Neuronal stem cell (in vitro differentiated cells): ENCODE data around the gene ARHGEF10L.

Source experiments
- DNase-seq: peaks from one replicate; pipeline ENCODE4 v3.0.0-alpha.2; 2013; ENCODE audit warnings: low spot score
- H2AFZ ChIP-seq: one replicate; pipeline ENCODE4 v1.6.1; 2013; ENCODE audit warnings: mild to moderate bottlenecking, low read length, inconsistent platforms
- H2AK5ac ChIP-seq: 2 replicates; pipeline ENCODE4 v1.6.1; 2013; ENCODE audit warnings: low read depth, mild to moderate bottlenecking, inconsistent platforms, low read length, moderate library complexity, mixed read lengths
- H2BK120ac ChIP-seq: 2 replicates; pipeline ENCODE4 v1.6.1; 2013; ENCODE audit warnings: low read depth, mild to moderate bottlenecking, inconsistent platforms, low read length, moderate library complexity, mixed read lengths
- H2BK12ac ChIP-seq: one replicate; pipeline ENCODE4 v1.6.1; 2013; ENCODE audit warnings: low read length, inconsistent platforms
- H2BK15ac ChIP-seq: 2 replicates; pipeline ENCODE4 v1.6.1; 2013; ENCODE audit warnings: mild to moderate bottlenecking, low read length, inconsistent platforms, mixed read lengths
- H2BK5ac ChIP-seq: one replicate; pipeline ENCODE4 v1.6.1; 2013; ENCODE audit warnings: inconsistent platforms, mild to moderate bottlenecking, low read length, moderate library complexity
- H3K14ac ChIP-seq: one replicate; pipeline ENCODE4 v1.6.1; 2013; ENCODE audit warnings: low read length, inconsistent platforms
- H3K18ac ChIP-seq: 2 replicates; pipeline ENCODE4 v1.6.1; 2013; ENCODE audit warnings: low read length, inconsistent platforms
- H3K23ac ChIP-seq: 2 replicates; pipeline ENCODE4 v1.6.1; 2013; ENCODE audit warnings: low read depth, mild to moderate bottlenecking, mixed read lengths, low read length, inconsistent platforms; ENCODE audit not compliant: poor library complexity
- H3K27ac ChIP-seq: replicated peaks from 3 replicates; pipeline ENCODE4 v1.5.1; 2013; ENCODE audit warnings: low read length, inconsistent platforms
- H3K27me3 ChIP-seq, 3 experiments: 2 replicates each; pipeline ENCODE4 v1.6.1; 2013; ENCODE audit warnings: low read length in 3 of 3, mild to moderate bottlenecking in 2 of 3, inconsistent platforms in 1 of 3, low read depth in 1 of 3, mixed read lengths in 1 of 3, moderate library complexity in 1 of 3; ENCODE audit not compliant: control insufficient read depth in 3 of 3, insufficient read depth in 3 of 3
- H3K36me3 ChIP-seq, 2 donors: replicated peaks in 1 of 2; 2 replicates each; pipeline ENCODE4 v1.6.1; 2013; ENCODE audit warnings: low read length in 2 of 2; ENCODE audit not compliant: control insufficient read depth in 2 of 2, insufficient read depth in 2 of 2
- H3K4ac ChIP-seq: 2 replicates; pipeline ENCODE4 v1.6.1; 2013; ENCODE audit warnings: inconsistent platforms, mild to moderate bottlenecking, low read length, moderate library complexity
- H3K4me1 ChIP-seq, 2 donors: 1 replicate in 1 of 2; 2 replicates in 1 of 2; pipeline ENCODE4 v1.6.1; 2013; ENCODE audit warnings: low read length in 2 of 2, low read depth in 1 of 2; ENCODE audit not compliant: control insufficient read depth in 2 of 2, insufficient read depth in 1 of 2
- H3K4me2 ChIP-seq: one replicate; pipeline ENCODE4 v1.6.1; 2013; ENCODE audit warnings: mild to moderate bottlenecking, low read length, inconsistent platforms; ENCODE audit not compliant: insufficient read depth, poor library complexity, severe bottlenecking
- H3K4me3 ChIP-seq, 2 donors: 2 replicates each; pipeline ENCODE4 v1.5.1; 2013; ENCODE audit warnings: low read length in 2 of 2, mild to moderate bottlenecking in 2 of 2, inconsistent platforms in 1 of 2, moderate library complexity in 1 of 2
- H3K79me1 ChIP-seq: one replicate; pipeline ENCODE4 v1.6.1; 2013; ENCODE audit warnings: low read depth, mild to moderate bottlenecking, inconsistent platforms, low read length, moderate library complexity
- H3K9ac ChIP-seq: one replicate; pipeline ENCODE4 v1.6.1; 2013; ENCODE audit warnings: mild to moderate bottlenecking, low read depth, low read length, inconsistent platforms; ENCODE audit not compliant: poor library complexity
- H3K9me3 ChIP-seq, 2 donors: replicated peaks in 1 of 2; 2 replicates each; pipeline versions ENCODE3 to v1.6.1; 2013; ENCODE audit warnings: low read length in 2 of 2, mild to moderate bottlenecking in 2 of 2, inconsistent platforms in 1 of 2, low read depth in 1 of 2, mixed read lengths in 1 of 2, moderate library complexity in 1 of 2; ENCODE audit not compliant: control insufficient read depth in 2 of 2, insufficient read depth in 1 of 2
- H4K8ac ChIP-seq: one replicate; pipeline ENCODE4 v1.6.1; 2013; ENCODE audit warnings: low read depth, mild to moderate bottlenecking, inconsistent platforms, low read length, moderate library complexity
- H4K91ac ChIP-seq: one replicate; pipeline ENCODE4 v1.6.1; 2013; ENCODE audit warnings: low read length, low read depth, mild to moderate bottlenecking, inconsistent platforms; ENCODE audit not compliant: poor library complexity
- WGBS, 2 donors: extraction: QIAGEN DNeasy Blood & Tissue Kit; methylation state at CpG; one replicate each; pipeline ENCODE4 v1.1.7; 2013; ENCODE audit warnings: missing lambda C conversion rate in 2 of 2, mixed read lengths in 1 of 2; ENCODE audit not compliant: insufficient read length in 2 of 2, insufficient replicate concordance in 1 of 2; ENCODE audit errors: extremely low coverage in 2 of 2; 5-methylcytosine and 5-hydroxymethylcytosine counted together

ARHGEF10L gene

GRCh38 chr1:17742583-17742982 lies 203.1 kb downstream of the ARHGEF10L start:
- Histone ChIP-seq H2BK120ac (no peak overlapping the region), H3K9ac (no peak overlapping the region), H3K4me1 (peaks cover 0 to 5% of the 10 kb centered on the region in 2 donors), H3K36me3 (no peaks in the 10 kb centered on the region), H2AK5ac (no peak overlapping the region), H4K8ac (no peak overlapping the region), H3K18ac (no peak overlapping the region), H3K27ac (no peak overlapping the region), H3K79me1 (no peaks in the 10 kb centered on the region), H3K4me3 (no peak overlapping the region), H2BK5ac (no peak overlapping the region), H3K14ac (no peak overlapping the region), H2AFZ (no peak overlapping the region), H4K91ac (no peak overlapping the region), H3K4me2 (no peak overlapping the region), H3K27me3 (peaks cover 0 to 26% (median 0%) of the 10 kb centered on the region in 3 experiments), H2BK15ac (no peak overlapping the region), H3K23ac (no peak overlapping the region), H3K4ac (no peak overlapping the region), H3K9me3 (no peaks in the 10 kb centered on the region), H2BK12ac (no peak overlapping the region)
- WGBS, 2 donors = no CpG with 5 or more reads among the region's 5 CpGs
- DNase-seq = no peak

GRCh38 chr1:17743008-17743647 lies 203.6 kb downstream of the ARHGEF10L start:
- peaks cover 0 to 5% of the 10 kb centered on the region in 2 donors for H3K4me1 ChIP-seq
- H3K9ac ChIP-seq = no peak overlapping the region
- no peak overlapping the region for H2BK120ac ChIP-seq
- H3K4ac ChIP-seq = no peak overlapping the region
- H3K27ac ChIP-seq = no peak overlapping the region
- H3K4me2 ChIP-seq = no peak overlapping the region
- H2AK5ac ChIP-seq = no peak overlapping the region
- no peak overlapping the region for H3K18ac ChIP-seq
- H2BK5ac ChIP-seq = no peak overlapping the region
- H3K79me1 ChIP-seq = no peaks in the 10 kb centered on the region
- H3K36me3 ChIP-seq = no peaks in the 10 kb centered on the region
- H3K23ac ChIP-seq = no peak overlapping the region
- no peak overlapping the region for H4K8ac ChIP-seq
- no peak overlapping the region for H3K4me3 ChIP-seq
- peaks cover 0 to 25% (median 0%) of the 10 kb centered on the region in 3 experiments for H3K27me3 ChIP-seq
- no peak overlapping the region for H2BK15ac ChIP-seq
- H2AFZ ChIP-seq = no peak overlapping the region
- H4K91ac ChIP-seq = no peak overlapping the region
- H2BK12ac ChIP-seq = no peak overlapping the region
- no peak overlapping the region for H3K14ac ChIP-seq
- DNase-seq = no peak
- no CpG with 5 or more reads among the region's 11 CpGs for WGBS, 2 donors
- H3K9me3 ChIP-seq = no peaks in the 10 kb centered on the region

GRCh38 chr1:17743925-17744324 lies 204.4 kb downstream of the ARHGEF10L start:
- H2BK5ac ChIP-seq = no peak overlapping the region
- WGBS, 2 donors = no CpG with 5 or more reads among the region's 3 CpGs
- H3K4me2 ChIP-seq = no peak overlapping the region
- no peak overlapping the region for H2AFZ ChIP-seq
- peak overlapping the region; percentile 1 for H3K4ac ChIP-seq
- no peak overlapping the region for H3K27ac ChIP-seq
- no peak overlapping the region for H2AK5ac ChIP-seq
- no peak overlapping the region for H3K14ac ChIP-seq
- no peaks in the 10 kb centered on the region for H3K9me3 ChIP-seq
- H3K4me3 ChIP-seq = no peak overlapping the region
- no peak overlapping the region for H3K18ac ChIP-seq
- H3K23ac ChIP-seq = peak overlapping the region; percentile 2
- no peak overlapping the region for H4K91ac ChIP-seq
- H3K4me1 ChIP-seq = peaks cover 0 to 5% of the 10 kb centered on the region in 2 donors
- H3K79me1 ChIP-seq = no peaks in the 10 kb centered on the region
- peaks cover 0 to 25% (median 0%) of the 10 kb centered on the region in 3 experiments for H3K27me3 ChIP-seq
- no peak overlapping the region for H2BK15ac ChIP-seq
- H2BK120ac ChIP-seq = no peak overlapping the region
- no peak overlapping the region for H2BK12ac ChIP-seq
- DNase-seq = no peak
- no peaks in the 10 kb centered on the region for H3K36me3 ChIP-seq
- H4K8ac ChIP-seq = no peak overlapping the region
- H3K9ac ChIP-seq = no peak overlapping the region

- Histone ChIP-seq H2AK5ac (no peak overlapping the region), H3K23ac (no peak overlapping the region), H3K79me1 (no peaks in the 10 kb centered on the region), H2BK15ac (peak overlapping the region; percentile 52), H4K91ac (no peak overlapping the region), H3K27ac (no peak overlapping the region), H2BK12ac (no peak overlapping the region), H3K27me3 (peaks cover 0 to 25% (median 0%) of the 10 kb centered on the region in 3 experiments), H3K9me3 (no peaks in the 10 kb centered on the region), H3K9ac (peak overlapping the region; percentile 60), H2BK5ac (no peak overlapping the region), H3K36me3 (no peaks in the 10 kb centered on the region), H3K4me1 (peaks cover 0 to 5% of the 10 kb centered on the region in 2 donors), H3K4ac (no peak overlapping the region), H3K18ac (peak overlapping the region; percentile 74), H4K8ac (no peak overlapping the region), H2AFZ (no peak overlapping the region), H3K4me2 (no peak overlapping the region), H2BK120ac (no peak overlapping the region), H3K14ac (no peak overlapping the region), H3K4me3 (no peak overlapping the region)
- DNase-seq = no peak
- no CpG with 5 or more reads among the region's 11 CpGs for WGBS, 2 donors
These were observed 205.4 kb downstream of the ARHGEF10L start for GRCh38 chr1:17744666-17745478.
